ENCODE measurements around the gene JPH2.

- no peak for TF ChIP-seq CTCF (conservative IDR thresholded peaks at IDR 0.05)
- TF ChIP-seq ZFX (IDR thresholded peaks at IDR 0.05), result no peak
Observed at GRCh38 chr20:44120676-44121425, 66.1 kb downstream of the JPH2 start.

All from C4-2B (cell line).